Brain microvascular endothelial cell (primary cell): ENCODE measurements around the gene FCSK.

Experiments used
- DNase-seq: peaks from one replicate; pipeline ENCODE4 v3.0.0-alpha.2; 2020
- H3K27ac ChIP-seq: fragments of 250-450 bp; sonication (Bioruptor Pico); 2 replicates; pipeline ENCODE4 v1.5.1; 2020; ENCODE audit warnings: mild to moderate bottlenecking, moderate library complexity
- H3K27me3 ChIP-seq: fragments of 250-450 bp; sonication (Bioruptor Pico); replicated peaks from 2 replicates; pipeline ENCODE4 v1.5.1; 2020; ENCODE audit warnings: mild to moderate bottlenecking
- H3K36me3 ChIP-seq: fragments of 250-450 bp; sonication (Bioruptor Pico); replicated peaks from 2 replicates; pipeline ENCODE4 v1.5.1; 2020; ENCODE audit warnings: mild to moderate bottlenecking
- H3K4me3 ChIP-seq: 2 replicates; pipeline ENCODE4 v1.5.1; 2011; ENCODE audit warnings: low read depth, mild to moderate bottlenecking, control low read depth, low read length, moderate library complexity
- CTCF ChIP-seq: IDR thresholded peaks from 2 replicates; pipeline ENCODE4 v1.5.1; 2011; ENCODE audit warnings: low read depth, mild to moderate bottlenecking, moderate library complexity, low read length, control low read depth, inconsistent platforms; ENCODE audit errors: missing control alignments
- in situ Hi-C: cut with HindIII; loops from 2 replicates; pipeline ENCODE4 v1.10.0; 2017; ENCODE audit warnings: low sequenced_read_pairs, low pct_ligation_motif_present

FCSK gene

GRCh38 chr16:70474320-70475053, 20.1 kb downstream of the FCSK start:
- DNase-seq, result no peak
- TF ChIP-seq CTCF, result no peak
- in situ Hi-C loops, result no loop called here
- no peak overlapping the region for H3K27ac ChIP-seq
- no peak overlapping the region for H3K4me3 ChIP-seq
- no peaks in the 10 kb centered on the region for H3K27me3 ChIP-seq
- peaks cover 1% of the 10 kb centered on the region for H3K36me3 ChIP-seq

GRCh38 chr16:70475054-70475871, 20.9 kb downstream of the FCSK start:
- TF ChIP-seq CTCF, result no peak
- in situ Hi-C loops, result no loop called here
- no peak overlapping the region for H3K27ac ChIP-seq
- no peak for DNase-seq
- no peaks in the 10 kb centered on the region for H3K27me3 ChIP-seq
- no peak overlapping the region for H3K4me3 ChIP-seq
- H3K36me3 ChIP-seq, result peaks cover 9% of the 10 kb centered on the region

GRCh38 chr16:70476272-70477020, 22.1 kb downstream of the FCSK start:
- Histone ChIP-seq H3K27ac (peak overlapping the region; percentile 4), H3K36me3 (peaks cover 21% of the 10 kb centered on the region), H3K27me3 (no peaks in the 10 kb centered on the region), H3K4me3 (no peak overlapping the region)
- no peak for TF ChIP-seq CTCF
- DNase-seq, result peak; percentile 55
- in situ Hi-C loops, result no loop called here

GRCh38 chr16:70478169-70478568, 23.8 kb downstream of the FCSK start:
- Histone ChIP-seq H3K4me3 (no peak overlapping the region), H3K27ac (no peak overlapping the region), H3K27me3 (no peaks in the 10 kb centered on the region), H3K36me3 (peaks cover 26% of the 10 kb centered on the region)
- DNase-seq, result no peak
- no peak for TF ChIP-seq CTCF
- in situ Hi-C loops, result no loop called here

GRCh38 chr16:70478912-70479341, 24.5 kb downstream of the FCSK start:
- no peak for TF ChIP-seq CTCF
- in situ Hi-C loops, result no loop called here
- peaks cover 26% of the 10 kb centered on the region for H3K36me3 ChIP-seq
- H3K27me3 ChIP-seq, result no peaks in the 10 kb centered on the region
- H3K27ac ChIP-seq, result no peak overlapping the region
- H3K4me3 ChIP-seq, result no peak overlapping the region
- no peak for DNase-seq
